Naive thymus-derived CD8-positive, alpha-beta T cell (primary cell): ENCODE measurements around the gene D2HGDH. TPM values are rescaled to one million over a fixed set of nuclear protein-coding genes. Genes with fewer than 3 reads are reported as not detected.
"Not testable (repeated sequence)": the region's sequence is repeated elsewhere in the genome, so short reads cannot be mapped to it uniquely, and the experiment has no call there.

Experiments
- ATAC-seq, 2 donors: fragments of 150-1000 bp; cut with Tn5 transposase in 1 of 2; sonication (Bioruptor Pico), chemical (Tn5 transposase) in 1 of 2; 1 replicate in 1 of 2; 2 replicates in 1 of 2; pipeline ENCODE4 v1.10.0; 2021; ENCODE audit warnings: mild to moderate bottlenecking in 2 of 2, moderate library complexity in 2 of 2
- POLR2A ChIA-PET: fragments of 350-600 bp; sonication (Branson Sonifier 250); formaldehyde crosslinking; loops from one replicate; lab custom pipeline; 2021; ENCODE audit warnings: antibody characterized with exemption; lab: Charles Lee
- DNase-seq, 10 donors: peaks; one replicate each; pipeline versions ENCODE4 v3.0.0 to v3.0.0-alpha.2; 2020 to 2022
- H3K27ac Mint-ChIP-seq, 10 donors: one replicate each; pipeline ENCODE4 v1.8.0; 2020 to 2022; ENCODE audit warnings: mild to moderate bottlenecking in 10 of 10, mixed read lengths in 10 of 10, moderate library complexity in 4 of 10, inconsistent platforms in 1 of 10
- H3K27me3 Mint-ChIP-seq, 5 donors: one replicate each; pipeline ENCODE4 v1.8.0; 2021 to 2022; ENCODE audit warnings: mixed read lengths in 5 of 5
- H3K36me3 Mint-ChIP-seq, 3 donors: one replicate each; pipeline ENCODE4 v1.8.0; 2020 to 2022; ENCODE audit warnings: mixed read lengths in 3 of 3, mild to moderate bottlenecking in 2 of 3, inconsistent platforms in 1 of 3
- H3K4me1 Mint-ChIP-seq, 4 donors: one replicate each; pipeline ENCODE4 v1.8.0; 2021 to 2022; ENCODE audit warnings: mixed read lengths in 4 of 4
- H3K4me3 Mint-ChIP-seq, 10 donors: one replicate each; pipeline ENCODE4 v1.8.0; 2020 to 2022; ENCODE audit warnings: mild to moderate bottlenecking in 10 of 10, mixed read lengths in 10 of 10, moderate library complexity in 6 of 10, inconsistent platforms in 1 of 10
- H3K9me3 Mint-ChIP-seq, 9 donors: one replicate each; pipeline ENCODE4 v1.8.0; 2020 to 2022; ENCODE audit warnings: mixed read lengths in 9 of 9, mild to moderate bottlenecking in 3 of 9, inconsistent platforms in 1 of 9, moderate library complexity in 1 of 9
- polyA plus RNA-seq, 3 donors: library from polyadenylated mRNA; unstranded; fragments of 300-500 nt; fragmentation: Illumina TruSeq; gene quantifications; one replicate each; pipeline ENCODE4 v1.2.3, GENCODE V29; 2021
- total RNA-seq, 8 experiments: library from RNA in 2 of 8; stranded (reverse) in 2 of 8; gene quantifications; one replicate each; pipeline ENCODE4 v1.2.3 and lab custom pipeline; 2021 to 2026

D2HGDH gene
- total and polyA plus RNA-seq, 5 experiments from 2014 or later: 1.5 to 51.6 (median 6.8) TPM

DNA sequence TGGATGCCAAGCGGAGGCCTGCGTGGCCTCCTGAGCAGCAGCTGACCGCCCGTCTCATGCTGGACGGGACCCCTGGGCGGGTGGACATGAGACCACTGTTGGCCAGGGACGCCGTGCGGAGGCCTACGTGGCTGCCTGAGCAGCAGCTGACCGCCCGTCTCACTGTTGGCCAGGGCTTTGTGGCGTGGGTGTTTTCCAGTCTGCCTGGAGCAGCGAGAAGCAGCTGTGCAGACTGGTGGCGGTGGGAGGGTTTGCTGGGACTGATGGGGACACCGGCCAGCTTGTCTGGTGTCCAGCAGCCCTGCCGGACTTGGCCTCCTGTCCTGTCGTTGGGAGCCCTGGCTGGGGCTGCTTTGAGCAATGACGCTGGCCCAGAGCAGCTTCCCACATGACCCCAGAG, 5.8 kb upstream of the D2HGDH start:
- H3K36me3 Mint-ChIP-seq: peaks cover 0 to 5% (median under 1%) of the 10 kb centered on the region in 3 donors
- no peaks in the 10 kb centered on the region for H3K9me3 Mint-ChIP-seq
- DNase-seq (no peak), ATAC-seq (no peak)
- POLR2A ChIA-PET: interaction anchor here (0.6 to 0.9 kb wide), 2 partner anchors 22 to 28 kb away, joined by 4 to 6 read pairs; no protein-coding TSS in a partner anchor
- H3K27me3 Mint-ChIP-seq: no peaks in the 10 kb centered on the region
- peaks cover 6 to 22% (median 10%) of the 10 kb centered on the region in 4 donors for H3K4me1 Mint-ChIP-seq
- peak overlapping the region in 1 of 10 donors; percentile 62 for H3K27ac Mint-ChIP-seq
- H3K4me3 Mint-ChIP-seq: no peak overlapping the region

GRCh38 chr2:241729868-241730267, 4.6 kb upstream of the D2HGDH start:
- peaks cover 0 to 4% (median 0%) of the 10 kb centered on the region in 3 donors for H3K36me3 Mint-ChIP-seq
- POLR2A ChIA-PET: interaction anchor here (2.8 kb wide), 1 partner anchor 27 kb away, joined by 15 read pairs; the partner anchor contains the start of gene ING5
- no peaks in the 10 kb centered on the region for H3K9me3 Mint-ChIP-seq
- H3K4me3 Mint-ChIP-seq: no peak overlapping the region
- H3K27me3 Mint-ChIP-seq: no peaks in the 10 kb centered on the region
- peaks cover 6 to 26% (median 12%) of the 10 kb centered on the region in 4 donors for H3K4me1 Mint-ChIP-seq
- DNase-seq (no peak), ATAC-seq (no peak)
- H3K27ac Mint-ChIP-seq: no peak overlapping the region

DNA sequence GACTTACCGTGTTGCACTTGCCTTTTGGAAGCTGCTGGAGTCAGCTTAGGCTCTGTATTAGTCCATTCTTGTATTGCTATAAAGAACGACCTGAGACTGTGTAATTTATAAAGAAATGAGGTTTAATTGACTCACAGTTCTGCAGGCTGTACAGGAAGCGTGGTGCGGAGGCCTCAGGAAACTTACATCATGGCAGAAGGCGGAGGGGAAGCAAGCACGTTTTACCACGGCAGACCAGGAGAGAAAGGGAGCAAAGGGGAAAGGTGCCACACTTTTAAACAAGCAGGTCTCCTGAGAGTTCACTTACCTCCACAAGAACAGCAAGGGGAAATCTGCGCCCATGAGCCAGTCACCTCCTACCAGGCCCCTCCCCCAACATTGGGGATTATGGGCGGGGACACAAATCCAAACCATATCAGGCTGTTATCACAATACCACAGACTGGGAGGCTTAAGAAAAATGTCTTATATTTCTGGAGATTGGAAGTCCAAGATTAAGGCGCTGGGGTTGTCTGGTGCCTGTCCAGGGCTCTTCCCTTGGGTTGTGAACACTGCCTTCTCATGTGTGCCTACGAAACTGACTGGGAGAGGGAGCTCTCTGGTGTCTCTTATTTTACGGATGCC, 3.6 kb upstream of the D2HGDH start:
- Mint-ChIP-seq H3K27me3 (no peaks in the 10 kb centered on the region), H3K36me3 (peaks cover 0 to under 1% (median 0%) of the 10 kb centered on the region in 3 donors), H3K4me1 (peaks cover 3 to 26% (median 14%) of the 10 kb centered on the region in 4 donors), H3K9me3 (no peaks in the 10 kb centered on the region), H3K4me3 (no peak overlapping the region), H3K27ac (peak overlapping the region in 1 of 10 donors; percentile 59)
- no peak for ATAC-seq
- no peak for DNase-seq
- POLR2A ChIA-PET: interaction anchor here (2.8 kb wide), 1 partner anchor 28 kb away, joined by 15 read pairs; the partner anchor contains the start of gene ING5

DNA sequence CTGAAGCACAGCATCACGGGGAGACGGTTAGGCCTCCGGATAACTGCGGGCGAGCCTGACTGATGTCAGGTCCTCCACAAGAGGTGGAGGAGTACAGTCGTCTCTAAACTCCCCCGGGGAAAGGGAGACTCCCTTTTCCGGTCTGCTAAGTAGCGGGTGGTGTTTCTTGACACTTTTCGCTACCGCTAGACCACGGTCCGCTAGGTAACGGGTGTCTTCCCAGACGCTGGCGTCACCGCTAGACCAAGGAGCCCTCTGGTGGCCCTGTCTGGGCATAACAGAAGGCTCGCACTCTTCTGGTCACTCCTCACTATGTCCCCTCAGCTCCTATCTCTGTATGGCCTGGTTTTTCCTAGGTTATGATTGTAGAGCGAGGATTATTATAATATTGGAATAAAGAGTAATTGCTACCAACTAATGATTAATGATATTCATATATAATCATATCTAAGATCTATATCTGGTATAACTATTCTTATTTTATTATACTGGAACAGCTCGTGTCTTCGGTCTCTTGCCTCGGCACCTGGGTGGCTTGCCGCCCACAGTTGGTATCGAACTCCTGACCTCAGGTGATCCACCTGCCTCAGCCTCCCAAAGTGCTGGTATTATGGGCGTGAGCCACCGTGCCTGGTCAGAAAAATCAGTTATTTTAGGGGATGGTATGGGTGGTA, 1.8 kb upstream of the D2HGDH start:
- H3K36me3 Mint-ChIP-seq, H3K27me3 Mint-ChIP-seq, H3K9me3 Mint-ChIP-seq, ATAC-seq: not testable (repeated sequence)
- POLR2A ChIA-PET: interaction anchor here (0.6 to 3.0 kb wide), 6 partner anchors 8 to 146 kb away, joined by 3 to 44 read pairs (median 12); partner anchors contain the start of genes DTYMK and ING5
- DNase-seq: peak in 6 of 10 donors; percentile 32 to 79 (median 50)
- Mint-ChIP-seq H3K27ac (peak overlapping the region in 4 of 10 donors; percentile 19 to 77 (median 62)), H3K4me1 (peaks cover 5 to 33% (median 19%) of the 10 kb centered on the region in 4 donors), H3K4me3 (peak overlapping the region in 8 of 10 donors; percentile 45 to 86 (median 68))

GRCh38 chr2:241733391-241734207, 831 bp upstream of the D2HGDH start:
- ATAC-seq: no peak
- Mint-ChIP-seq H3K27ac (peak overlapping the region in 8 of 10 donors; percentile 6 to 89 (median 68)), H3K4me1 (peaks cover 8 to 37% (median 23%) of the 10 kb centered on the region in 4 donors), H3K4me3 (peak overlapping the region; percentile 59 to 86 (median 72)), H3K27me3 (no peaks in the 10 kb centered on the region), H3K9me3 (no peaks in the 10 kb centered on the region), H3K36me3 (no peaks in the 10 kb centered on the region)
- POLR2A ChIA-PET: interaction anchor here (0.7 to 3.0 kb wide), 7 partner anchors 31 to 906 kb away, joined by 3 to 44 read pairs (median 7); partner anchors contain the start of genes ATG4B, DTYMK, HDLBP and ING5
- DNase-seq: peak in 1 of 10 donors; percentile 54

DNA sequence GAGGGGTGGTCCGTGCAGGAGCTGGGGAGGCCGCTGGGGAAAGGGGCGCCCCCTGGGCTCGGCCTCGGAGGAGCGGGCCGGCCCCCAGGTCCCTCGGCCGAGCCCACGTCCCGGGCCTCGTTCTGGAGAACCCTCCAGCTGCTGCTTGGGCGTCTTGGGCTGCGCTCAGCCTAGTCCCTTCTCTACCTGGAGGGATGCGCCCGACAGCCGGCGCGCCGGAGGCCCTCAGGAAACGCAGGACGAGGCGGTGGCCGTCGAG, 293 bp upstream of the D2HGDH start:
- Mint-ChIP-seq H3K36me3 (no peaks in the 10 kb centered on the region), H3K4me3 (peak overlapping the region; percentile 36 to 86 (median 70)), H3K27ac (peak overlapping the region in 2 of 10 donors; percentile 67 to 80), H3K4me1 (peaks cover 10 to 41% (median 25%) of the 10 kb centered on the region in 4 donors), H3K27me3 (no peaks in the 10 kb centered on the region), H3K9me3 (no peaks in the 10 kb centered on the region)
- POLR2A ChIA-PET: interaction anchor here (0.7 to 3.0 kb wide), 10 partner anchors 32 to 1113 kb away, joined by 3 to 44 read pairs (median 4); partner anchors contain the start of genes ATG4B, DTYMK, HDLBP and ING5
- no peak for ATAC-seq
- DNase-seq: peak in 1 of 10 donors; percentile 64

DNA sequence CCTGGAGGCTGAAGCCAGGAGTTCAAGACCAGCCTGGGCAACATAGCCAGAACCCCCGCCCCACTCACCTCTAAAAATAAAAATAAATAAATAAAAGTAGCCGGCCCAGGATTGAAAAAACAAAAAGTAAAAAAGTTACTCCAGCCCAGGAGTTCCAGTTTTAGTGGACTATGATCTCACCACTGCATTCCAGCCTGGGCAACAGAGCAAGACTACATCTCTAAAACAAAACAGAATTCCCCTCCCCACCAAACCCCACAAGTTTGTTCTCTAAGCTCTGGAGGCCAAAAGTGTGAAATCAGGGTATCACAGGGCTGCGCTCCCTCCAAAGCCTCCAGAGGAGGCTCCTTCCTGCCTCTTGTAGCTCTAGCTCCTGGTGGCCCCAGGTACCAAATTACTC, 1.7 kb downstream of the D2HGDH start:
- no peaks in the 10 kb centered on the region for H3K27me3 Mint-ChIP-seq
- no peaks in the 10 kb centered on the region for H3K9me3 Mint-ChIP-seq
- no peaks in the 10 kb centered on the region for H3K36me3 Mint-ChIP-seq
- POLR2A ChIA-PET: interaction anchor here (0.9 kb wide), 1 partner anchor 49 kb away, joined by 5 read pairs; the partner anchor contains the start of gene DTYMK
- peak overlapping the region; percentile 73 to 88 (median 82) for H3K4me3 Mint-ChIP-seq
- DNase-seq (no peak), ATAC-seq (no peak)
- H3K27ac Mint-ChIP-seq: peak overlapping the region in 8 of 10 donors; percentile 24 to 78 (median 64)
- H3K4me1 Mint-ChIP-seq: peaks cover 12 to 52% (median 43%) of the 10 kb centered on the region in 4 donors

GRCh38 chr2:241738040-241738686, 3.7 kb downstream of the D2HGDH start:
- DNase-seq (no peak), ATAC-seq (no peak)
- Mint-ChIP-seq H3K27ac (peak overlapping the region in 2 of 10 donors; percentile 58 to 66), H3K27me3 (no peaks in the 10 kb centered on the region), H3K4me3 (peak overlapping the region in 3 of 10 donors; percentile 6 to 52 (median 22)), H3K36me3 (no peaks in the 10 kb centered on the region), H3K9me3 (no peaks in the 10 kb centered on the region), H3K4me1 (peaks cover 11 to 49% (median 35%) of the 10 kb centered on the region in 4 donors)
- POLR2A ChIA-PET: interaction anchor here (0.6 kb wide), 1 partner anchor 37 kb away, joined by 4 read pairs; no protein-coding TSS in a partner anchor

- H3K4me3 Mint-ChIP-seq: peak overlapping the region in 2 of 10 donors; percentile 61 to 63
- peaks cover 0 to 7% (median 0%) of the 10 kb centered on the region in 3 donors for H3K36me3 Mint-ChIP-seq
- no peaks in the 10 kb centered on the region for H3K27me3 Mint-ChIP-seq
- peak overlapping the region in 1 of 10 donors; percentile 51 for H3K27ac Mint-ChIP-seq
- H3K9me3 Mint-ChIP-seq: no peaks in the 10 kb centered on the region
- H3K4me1 Mint-ChIP-seq: peaks cover 11 to 43% (median 33%) of the 10 kb centered on the region in 4 donors
- no peak for ATAC-seq
- POLR2A ChIA-PET: no interaction called here
- no peak for DNase-seq
Measured at GRCh38 chr2:241739177-241739576, 4.7 kb downstream of the D2HGDH start.

DNA sequence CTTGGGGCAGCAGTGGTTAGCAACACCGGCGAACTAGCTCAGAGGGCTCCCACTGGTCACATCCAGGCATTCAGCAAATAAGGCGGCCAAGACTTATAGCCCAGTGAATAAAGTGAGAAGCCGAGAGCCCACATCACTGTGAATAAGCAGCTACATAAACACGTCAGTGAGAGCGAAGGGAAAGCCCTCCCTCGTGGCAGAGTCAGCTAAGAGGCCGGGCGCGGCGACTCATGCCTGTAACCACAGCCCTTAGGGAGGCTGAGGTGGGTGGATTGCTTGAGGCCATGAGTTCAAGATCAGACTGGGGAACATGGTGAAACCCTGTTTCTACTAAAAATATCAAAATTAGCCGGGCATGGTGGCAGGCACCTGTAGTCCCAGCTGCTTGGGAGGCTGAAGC, 5.2 kb downstream of the D2HGDH start:
- POLR2A ChIA-PET: interaction anchor here (0.5 to 0.9 kb wide), 2 partner anchors 37 to 288 kb away, joined by 3 read pairs; no protein-coding TSS in a partner anchor
- DNase-seq: no peak
- no peak for ATAC-seq
- H3K4me3 Mint-ChIP-seq: peak overlapping the region in 8 of 10 donors; percentile 24 to 63 (median 56)
- no peaks in the 10 kb centered on the region for H3K27me3 Mint-ChIP-seq
- no peaks in the 10 kb centered on the region for H3K9me3 Mint-ChIP-seq
- H3K36me3 Mint-ChIP-seq: peaks cover 0 to 10% (median under 1%) of the 10 kb centered on the region in 3 donors
- peaks cover 11 to 43% (median 33%) of the 10 kb centered on the region in 4 donors for H3K4me1 Mint-ChIP-seq
- H3K27ac Mint-ChIP-seq: peak overlapping the region in 8 of 10 donors; percentile 19 to 79 (median 46)

DNA sequence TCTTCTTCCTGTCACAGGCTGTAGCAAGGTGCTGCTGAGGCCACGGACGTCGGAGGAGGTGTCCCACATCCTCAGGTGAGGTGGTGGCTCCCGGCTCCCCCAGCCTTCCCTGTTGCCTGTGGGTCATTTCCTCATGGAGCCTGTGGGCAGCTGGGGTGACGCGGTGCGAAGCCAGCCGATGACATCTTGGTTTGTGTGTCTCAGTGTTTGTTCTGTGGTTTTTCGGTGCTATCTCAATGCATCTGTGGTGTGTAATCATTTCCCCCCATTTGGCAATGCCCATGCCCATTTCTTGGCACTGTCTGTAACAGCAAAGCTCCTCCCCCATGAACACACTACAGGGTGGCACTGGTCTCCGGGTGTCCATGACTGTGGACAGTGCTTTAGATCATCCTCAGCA, 6.6 kb downstream of the D2HGDH start:
- ATAC-seq (peak; percentile 50 to 73), DNase-seq (peak in 3 of 10 donors; percentile 8 to 36 (median 24))
- H3K27me3 Mint-ChIP-seq: no peaks in the 10 kb centered on the region
- H3K4me3 Mint-ChIP-seq: peak overlapping the region; percentile 36 to 77 (median 61)
- peaks cover 8 to 24% (median 12%) of the 10 kb centered on the region in 3 donors for H3K36me3 Mint-ChIP-seq
- H3K27ac Mint-ChIP-seq: peak overlapping the region in 7 of 10 donors; percentile 22 to 83 (median 34)
- H3K4me1 Mint-ChIP-seq: peaks cover 11 to 39% (median 33%) of the 10 kb centered on the region in 4 donors
- H3K9me3 Mint-ChIP-seq: no peaks in the 10 kb centered on the region
- POLR2A ChIA-PET: interaction anchor here (0.6 kb wide), 1 partner anchor 9 kb away, joined by 3 read pairs; no protein-coding TSS in a partner anchor
